SK-N-SH (cell line): Measurements from ENCODE around the gene STK32A. TPM values are rescaled to one million over a fixed set of nuclear protein-coding genes. Genes with fewer than 3 reads are reported as not detected.

ENCODE experiments used
- CTCF ChIA-PET: fragments of 300-600, 350-600 bp; formaldehyde crosslinking; extraction: SDS; loops from one replicate; lab custom pipeline; 2021; lab: Yijun Ruan, JAX
- POLR2A ChIA-PET: fragments of 350-600 bp; sonication (Branson Sonifier 250); formaldehyde crosslinking; extraction: SDS; loops from one replicate; lab custom pipeline; 2020; ENCODE audit warnings: antibody characterized with exemption, inconsistent platforms; lab: Yijun Ruan, JAX
- DNase-seq: peaks from one replicate; pipeline ENCODE4 v3.0.0; 2012
- H2AFZ ChIP-seq: fragments of 200-600 bp; sonication (generic); 2 replicates; pipeline ENCODE4 v1.8.1; 2016; ENCODE audit warnings: antibody characterized with exemption, mild to moderate bottlenecking, low read depth
- H3F3A ChIP-seq: fragments of 200-600 bp; sonication (generic); replicated peaks from 2 replicates; pipeline ENCODE3; 2016; ENCODE audit warnings: antibody characterized with exemption, mild to moderate bottlenecking; ENCODE audit not compliant: insufficient read depth
- H3K27ac ChIP-seq, 2 experiments: fragments of 200-500 bp in 1 of 2; fragments of 200-600 bp in 1 of 2; sonication (Bioruptor generic) in 1 of 2; sonication (generic), shearing (Covaris generic) in 1 of 2; 2 replicates each; pipeline versions ENCODE4 v1.5.1 to v1.6.1; 2014 to 2016; ENCODE audit warnings: low read depth in 2 of 2, inconsistent platforms in 1 of 2, low read length in 1 of 2, mild to moderate bottlenecking in 1 of 2, mixed read lengths in 1 of 2
- H3K27me3 ChIP-seq: fragments of 200-600 bp; sonication (generic), shearing (Covaris generic); 2 replicates; pipeline ENCODE4 v1.6.1; 2016; ENCODE audit warnings: mixed run types; ENCODE audit not compliant: insufficient read depth
- H3K36me3 ChIP-seq, 2 experiments: fragments of 200-500 bp in 1 of 2; fragments of 200-600 bp in 1 of 2; sonication (Bioruptor generic) in 1 of 2; sonication (generic) in 1 of 2; replicated peaks in 1 of 2; 2 replicates each; pipeline versions ENCODE3 to v1.5.1; 2014 to 2016; ENCODE audit warnings: low read length in 1 of 2, mild to moderate bottlenecking in 1 of 2; ENCODE audit not compliant: insufficient read depth in 2 of 2, control insufficient read depth in 1 of 2
- H3K4me1 ChIP-seq, 2 experiments: fragments of 200-500 bp in 1 of 2; fragments of 200-600 bp in 1 of 2; sonication (Bioruptor generic) in 1 of 2; sonication (generic), shearing (Covaris generic) in 1 of 2; 2 replicates each; pipeline versions ENCODE4 v1.5.1 to v1.6.1; 2014 to 2016; ENCODE audit warnings: low read depth in 1 of 2, low read length in 1 of 2, mixed run types in 1 of 2; ENCODE audit not compliant: insufficient read depth in 2 of 2, control insufficient read depth in 1 of 2
- H3K4me2 ChIP-seq: fragments of 200-600 bp; sonication (generic), shearing (Covaris generic); 2 replicates; pipeline ENCODE4 v1.6.1; 2017; ENCODE audit warnings: mixed run types
- H3K4me3 ChIP-seq, 2 experiments: fragments of 200-500 bp in 1 of 2; fragments of 200-600 bp in 1 of 2; sonication (Bioruptor generic) in 1 of 2; sonication (generic), shearing (Covaris generic) in 1 of 2; 2 replicates each; pipeline versions ENCODE4 v1.5.1 to v1.8.1; 2014 to 2016; ENCODE audit warnings: low read depth in 2 of 2, inconsistent platforms in 1 of 2, low read length in 1 of 2, mild to moderate bottlenecking in 1 of 2, mixed read lengths in 1 of 2, moderate library complexity in 1 of 2
- H3K79me2 ChIP-seq: fragments of 200-600 bp; sonication (generic); 2 replicates; pipeline ENCODE4 v1.8.1; 2017; ENCODE audit warnings: mild to moderate bottlenecking; ENCODE audit not compliant: insufficient read depth
- H3K9ac ChIP-seq: fragments of 200-600 bp; sonication (generic); 2 replicates; pipeline ENCODE4 v1.6.1; 2017; ENCODE audit warnings: mixed run types
- H3K9me2 ChIP-seq: fragments of 200-600 bp; sonication (generic); 2 replicates; pipeline ENCODE4 v1.6.1; 2017; ENCODE audit warnings: mixed run types
- H3K9me3 ChIP-seq: fragments of 200-600 bp; sonication (generic); 2 replicates; pipeline ENCODE4 v1.6.1; 2017; ENCODE audit warnings: mixed run types, mild to moderate bottlenecking, moderate library complexity
- H4K20me1 ChIP-seq: fragments of 200-600 bp; sonication (generic); 2 replicates; pipeline ENCODE4 v1.6.1; 2017; ENCODE audit warnings: mild to moderate bottlenecking, mixed run types; ENCODE audit not compliant: insufficient read depth
- CHD2 ChIP-seq: fragments of 150-350 bp; IDR thresholded peaks from 2 replicates; pipeline ENCODE4 v1.6.1; 2018; ENCODE audit warnings: low read length; ENCODE audit not compliant: partially characterized antibody
- ELF1 ChIP-seq: IDR thresholded peaks from 2 replicates; pipeline ENCODE4 v1.4.0; 2012
- EP300 ChIP-seq, 2 experiments: IDR thresholded peaks; 2 replicates each; pipeline versions ENCODE4 v1.4.0 to v1.6.1; 2012; ENCODE audit warnings: borderline replicate concordance in 1 of 2, low read depth in 1 of 2, low read length in 1 of 2
- FOSL2 ChIP-seq: IDR thresholded peaks from 2 replicates; pipeline ENCODE4 v1.4.0; 2012; ENCODE audit warnings: low read depth, mild to moderate bottlenecking, moderate library complexity, borderline replicate concordance
- FOXJ3 ChIP-seq: sonication (generic); formaldehyde crosslinking; IDR thresholded peaks from 2 replicates; pipeline ENCODE4 v1.5.1; 2020; ENCODE audit warnings: mild to moderate bottlenecking, missing genetic modification reagents
- FOXM1 ChIP-seq: IDR thresholded peaks from 2 replicates; pipeline ENCODE4 v1.4.0; 2012; ENCODE audit warnings: low read depth, mild to moderate bottlenecking
- GABPA ChIP-seq: IDR thresholded peaks from 2 replicates; pipeline ENCODE4 v1.4.0; 2012; ENCODE audit warnings: low read depth, mild to moderate bottlenecking
- GATA2 ChIP-seq: sonication (generic); formaldehyde crosslinking; IDR thresholded peaks from 2 replicates; pipeline ENCODE4 v1.5.0; 2020; ENCODE audit warnings: mild to moderate bottlenecking, missing genetic modification reagents
- MEF2A ChIP-seq: IDR thresholded peaks from 2 replicates; pipeline ENCODE4 v1.4.0; 2012; ENCODE audit warnings: low read depth, borderline replicate concordance
- MXI1 ChIP-seq: IDR thresholded peaks from 2 replicates; pipeline ENCODE4 v1.6.1; 2012; ENCODE audit warnings: mild to moderate bottlenecking, low read depth, low read length, improper control_type of control experiment
- NRF1 ChIP-seq: IDR thresholded peaks from 2 replicates; pipeline ENCODE4 v1.6.1; 2012; ENCODE audit warnings: low read depth, mild to moderate bottlenecking, low read length
- POLR2AphosphoS5 ChIP-seq: IDR thresholded peaks from 2 replicates; pipeline ENCODE4 v1.6.1; 2012; ENCODE audit warnings: low read depth, low read length
- RCOR1 ChIP-seq: fragments of 150-350 bp; IDR thresholded peaks from 2 replicates; pipeline ENCODE4 v1.6.1; 2017; ENCODE audit warnings: antibody characterized with exemption, low read length
- RFX5 ChIP-seq: IDR thresholded peaks from 2 replicates; pipeline ENCODE4 v1.6.1; 2012; ENCODE audit warnings: mild to moderate bottlenecking, improper control_type of control experiment, low read length
- RXRA ChIP-seq: IDR thresholded peaks from 2 replicates; pipeline ENCODE4 v1.4.0; 2012; ENCODE audit warnings: low read depth, mild to moderate bottlenecking, borderline replicate concordance
- SMC3 ChIP-seq: IDR thresholded peaks from 2 replicates; pipeline ENCODE4 v1.6.1; 2012; ENCODE audit warnings: low read depth, low read length, improper control_type of control experiment
- TAF1 ChIP-seq: IDR thresholded peaks from 2 replicates; pipeline ENCODE4 v1.6.1; 2012; ENCODE audit warnings: low read depth, mild to moderate bottlenecking, low read length, moderate library complexity, borderline replicate concordance
- TCF12 ChIP-seq: IDR thresholded peaks from 2 replicates; pipeline ENCODE4 v1.4.0; 2012
- WGBS: methylation state at CpG from one replicate; pipeline ENCODE4 v1.1.6; 2017; ENCODE audit warnings: low lambda C conversion rate; 5-methylcytosine and 5-hydroxymethylcytosine counted together
- polyA plus RNA-seq, 3 experiments: library from polyadenylated mRNA; depleted of rRNA; stranded (reverse); fragments of >200 nt; gene quantifications; 2 replicates each; pipeline ENCODE4 v1.2.3, GENCODE V29; 2012
- TF ChIP-seq, protein P1 (sequence below): IDR thresholded peaks from 2 replicates; pipeline ENCODE4; 2012
- TF ChIP-seq, protein P2 (sequence below): IDR thresholded peaks from 2 replicates; pipeline ENCODE4 v1.6.1; 2012; ENCODE audit warnings: mild to moderate bottlenecking, low read depth, low read length, moderate library complexity
- TF ChIP-seq, protein P3 (sequence below): fragments of 200-600 bp; sonication (generic); IDR thresholded peaks from 2 replicates; pipeline ENCODE4 v1.6.1; 2017; ENCODE audit warnings: antibody characterized with exemption, mild to moderate bottlenecking, moderate library complexity
- TF ChIP-seq, protein P4 (sequence below): IDR thresholded peaks from 2 replicates; pipeline ENCODE4 v1.4.0; 2012; ENCODE audit warnings: low read depth
- TF ChIP-seq, protein P5 (sequence below): IDR thresholded peaks from 2 replicates; pipeline ENCODE4 v1.4.0; 2012; ENCODE audit warnings: low read depth, borderline replicate concordance

STK32A gene
- polyA plus RNA-seq, 1 of the 3 experiments (the other 2 are of a cell fraction), result 0.20 TPM

DNA sequence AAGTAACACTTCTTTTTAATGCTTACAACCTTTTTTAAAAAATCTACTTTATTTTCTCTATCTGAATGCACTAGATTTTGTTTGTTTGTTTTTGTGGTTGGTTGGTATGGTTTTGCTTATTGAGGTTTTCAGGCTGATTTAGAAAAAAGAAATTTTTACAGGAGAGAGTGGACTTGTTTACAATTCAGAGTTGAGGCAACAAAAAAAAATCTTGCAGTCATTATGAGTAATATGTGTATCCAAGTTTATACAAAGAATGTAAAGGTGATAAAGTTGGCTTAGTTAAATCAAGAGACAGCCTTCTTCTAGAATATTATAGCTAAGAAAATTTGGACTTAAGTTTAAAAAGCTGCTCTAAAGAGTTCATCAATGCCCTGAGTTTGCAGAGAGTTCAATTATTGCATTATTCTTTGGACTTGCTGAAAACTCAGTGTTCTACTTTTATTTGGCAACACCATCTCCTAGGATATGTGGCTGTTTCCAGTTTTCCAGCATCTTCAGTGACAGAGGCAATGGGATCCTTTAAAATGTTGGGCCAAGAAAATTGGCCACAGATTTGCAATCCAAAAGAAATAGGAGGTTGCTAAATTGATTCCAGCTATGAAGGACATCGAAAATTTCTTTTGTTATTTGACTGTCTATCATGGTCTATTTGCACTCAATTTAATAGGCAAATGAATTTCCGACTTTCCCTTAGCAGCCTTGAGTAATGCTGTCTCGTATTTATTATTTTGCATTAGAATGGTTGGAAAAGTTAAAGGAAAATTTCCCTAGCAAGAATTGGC lies 10.7 kb downstream of the STK32A start:
- H3K9me2 ChIP-seq, result no peaks in the 10 kb centered on the region
- CTCF ChIA-PET, result interaction anchor here (1.0 kb wide), 1 partner anchor 24 kb away, joined by 3 read pairs; no protein-coding TSS in a partner anchor
- WGBS, result 64% methylated on average over 3 of the region's 3 CpGs

DNA sequence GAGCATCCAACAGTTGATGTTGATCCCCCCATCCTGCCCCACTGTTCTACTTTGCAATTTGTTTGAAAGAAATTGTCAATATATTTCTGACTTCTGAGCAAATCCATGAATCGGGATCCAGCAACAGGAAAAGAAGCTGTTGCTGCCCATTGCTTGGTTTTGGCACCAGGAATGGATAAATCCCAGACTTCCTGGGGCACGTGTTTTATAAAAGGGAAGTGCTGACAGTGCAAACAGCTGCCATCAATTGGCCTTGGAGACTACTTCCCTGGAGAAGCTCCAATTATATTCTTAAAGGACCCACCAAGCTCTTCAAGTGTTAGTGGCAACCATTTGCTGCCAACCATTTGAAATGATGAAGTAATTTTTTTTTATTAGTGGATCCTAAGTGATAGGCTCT lies 13.7 kb downstream of the STK32A start:
- TF ChIP-seq, protein P1, sequence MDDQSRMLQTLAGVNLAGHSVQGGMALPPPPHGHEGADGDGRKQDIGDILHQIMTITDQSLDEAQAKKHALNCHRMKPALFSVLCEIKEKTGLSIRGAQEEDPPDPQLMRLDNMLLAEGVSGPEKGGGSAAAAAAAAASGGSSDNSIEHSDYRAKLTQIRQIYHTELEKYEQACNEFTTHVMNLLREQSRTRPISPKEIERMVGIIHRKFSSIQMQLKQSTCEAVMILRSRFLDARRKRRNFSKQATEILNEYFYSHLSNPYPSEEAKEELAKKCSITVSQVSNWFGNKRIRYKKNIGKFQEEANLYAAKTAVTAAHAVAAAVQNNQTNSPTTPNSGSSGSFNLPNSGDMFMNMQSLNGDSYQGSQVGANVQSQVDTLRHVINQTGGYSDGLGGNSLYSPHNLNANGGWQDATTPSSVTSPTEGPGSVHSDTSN, result no peak
- TF ChIP-seq, protein P2, sequence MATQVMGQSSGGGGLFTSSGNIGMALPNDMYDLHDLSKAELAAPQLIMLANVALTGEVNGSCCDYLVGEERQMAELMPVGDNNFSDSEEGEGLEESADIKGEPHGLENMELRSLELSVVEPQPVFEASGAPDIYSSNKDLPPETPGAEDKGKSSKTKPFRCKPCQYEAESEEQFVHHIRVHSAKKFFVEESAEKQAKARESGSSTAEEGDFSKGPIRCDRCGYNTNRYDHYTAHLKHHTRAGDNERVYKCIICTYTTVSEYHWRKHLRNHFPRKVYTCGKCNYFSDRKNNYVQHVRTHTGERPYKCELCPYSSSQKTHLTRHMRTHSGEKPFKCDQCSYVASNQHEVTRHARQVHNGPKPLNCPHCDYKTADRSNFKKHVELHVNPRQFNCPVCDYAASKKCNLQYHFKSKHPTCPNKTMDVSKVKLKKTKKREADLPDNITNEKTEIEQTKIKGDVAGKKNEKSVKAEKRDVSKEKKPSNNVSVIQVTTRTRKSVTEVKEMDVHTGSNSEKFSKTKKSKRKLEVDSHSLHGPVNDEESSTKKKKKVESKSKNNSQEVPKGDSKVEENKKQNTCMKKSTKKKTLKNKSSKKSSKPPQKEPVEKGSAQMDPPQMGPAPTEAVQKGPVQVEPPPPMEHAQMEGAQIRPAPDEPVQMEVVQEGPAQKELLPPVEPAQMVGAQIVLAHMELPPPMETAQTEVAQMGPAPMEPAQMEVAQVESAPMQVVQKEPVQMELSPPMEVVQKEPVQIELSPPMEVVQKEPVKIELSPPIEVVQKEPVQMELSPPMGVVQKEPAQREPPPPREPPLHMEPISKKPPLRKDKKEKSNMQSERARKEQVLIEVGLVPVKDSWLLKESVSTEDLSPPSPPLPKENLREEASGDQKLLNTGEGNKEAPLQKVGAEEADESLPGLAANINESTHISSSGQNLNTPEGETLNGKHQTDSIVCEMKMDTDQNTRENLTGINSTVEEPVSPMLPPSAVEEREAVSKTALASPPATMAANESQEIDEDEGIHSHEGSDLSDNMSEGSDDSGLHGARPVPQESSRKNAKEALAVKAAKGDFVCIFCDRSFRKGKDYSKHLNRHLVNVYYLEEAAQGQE, result no peak
- TF ChIP-seq TAF1 (no peak), SMC3 (no peak), EP300 (IDR thresholded peaks at IDR 0.05; ENCODE audit: borderline replicate concordance in 1 of 2, low read depth in 1 of 2, low read length in 1 of 2) (no peak), GABPA (no peak), MEF2A (no peak)
- H3K9me2 ChIP-seq, result no peaks in the 10 kb centered on the region

More for the DNA sequence above, 10.7 kb downstream of the STK32A start:
- no peak for DNase-seq
- POLR2A ChIA-PET, result no interaction called here
- Histone ChIP-seq H3K4me2 (no peak overlapping the region), H3K27ac (no peak overlapping the region), H3K4me3 (no peak overlapping the region), H4K20me1 (no peaks in the 10 kb centered on the region), H3K36me3 (no peaks in the 10 kb centered on the region), H3F3A (no peaks in the 10 kb centered on the region), H3K4me1 (no peaks in the 10 kb centered on the region; a peak in 1 of 4 replicates), H3K9me3 (no peaks in the 10 kb centered on the region), H3K9ac (no peak overlapping the region), H2AFZ (no peak overlapping the region), H3K27me3 (no peaks in the 10 kb centered on the region), H3K79me2 (no peaks in the 10 kb centered on the region)
- TF ChIP-seq ELF1, result no peak
- TF ChIP-seq RXRA, result no peak
- TF ChIP-seq GABPA, result no peak
- TF ChIP-seq FOXJ3 (CRISPR knock-in tag), result no peak
- no peak for TF ChIP-seq RCOR1
- TF ChIP-seq TAF1, result no peak
- no peak for TF ChIP-seq CHD2
- TF ChIP-seq FOXM1, result no peak
- TF ChIP-seq EP300 (IDR thresholded peaks at IDR 0.05; ENCODE audit: borderline replicate concordance in 1 of 2, low read depth in 1 of 2, low read length in 1 of 2), result no peak
- TF ChIP-seq RFX5, result no peak
- TF ChIP-seq, protein P3, sequence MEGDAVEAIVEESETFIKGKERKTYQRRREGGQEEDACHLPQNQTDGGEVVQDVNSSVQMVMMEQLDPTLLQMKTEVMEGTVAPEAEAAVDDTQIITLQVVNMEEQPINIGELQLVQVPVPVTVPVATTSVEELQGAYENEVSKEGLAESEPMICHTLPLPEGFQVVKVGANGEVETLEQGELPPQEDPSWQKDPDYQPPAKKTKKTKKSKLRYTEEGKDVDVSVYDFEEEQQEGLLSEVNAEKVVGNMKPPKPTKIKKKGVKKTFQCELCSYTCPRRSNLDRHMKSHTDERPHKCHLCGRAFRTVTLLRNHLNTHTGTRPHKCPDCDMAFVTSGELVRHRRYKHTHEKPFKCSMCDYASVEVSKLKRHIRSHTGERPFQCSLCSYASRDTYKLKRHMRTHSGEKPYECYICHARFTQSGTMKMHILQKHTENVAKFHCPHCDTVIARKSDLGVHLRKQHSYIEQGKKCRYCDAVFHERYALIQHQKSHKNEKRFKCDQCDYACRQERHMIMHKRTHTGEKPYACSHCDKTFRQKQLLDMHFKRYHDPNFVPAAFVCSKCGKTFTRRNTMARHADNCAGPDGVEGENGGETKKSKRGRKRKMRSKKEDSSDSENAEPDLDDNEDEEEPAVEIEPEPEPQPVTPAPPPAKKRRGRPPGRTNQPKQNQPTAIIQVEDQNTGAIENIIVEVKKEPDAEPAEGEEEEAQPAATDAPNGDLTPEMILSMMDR, result no peak
- TF ChIP-seq, protein P4, sequence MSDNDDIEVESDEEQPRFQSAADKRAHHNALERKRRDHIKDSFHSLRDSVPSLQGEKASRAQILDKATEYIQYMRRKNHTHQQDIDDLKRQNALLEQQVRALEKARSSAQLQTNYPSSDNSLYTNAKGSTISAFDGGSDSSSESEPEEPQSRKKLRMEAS, result no peak
- TF ChIP-seq, protein P5, sequence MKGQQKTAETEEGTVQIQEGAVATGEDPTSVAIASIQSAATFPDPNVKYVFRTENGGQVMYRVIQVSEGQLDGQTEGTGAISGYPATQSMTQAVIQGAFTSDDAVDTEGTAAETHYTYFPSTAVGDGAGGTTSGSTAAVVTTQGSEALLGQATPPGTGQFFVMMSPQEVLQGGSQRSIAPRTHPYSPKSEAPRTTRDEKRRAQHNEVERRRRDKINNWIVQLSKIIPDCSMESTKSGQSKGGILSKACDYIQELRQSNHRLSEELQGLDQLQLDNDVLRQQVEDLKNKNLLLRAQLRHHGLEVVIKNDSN, result no peak
- no peak for TF ChIP-seq TCF12
- no peak for TF ChIP-seq FOSL2
- no peak for TF ChIP-seq MXI1
- no peak for TF ChIP-seq POLR2AphosphoS5
- no peak for TF ChIP-seq GATA2 (CRISPR knock-in tag)
- TF ChIP-seq NRF1, result no peak

More for the DNA sequence above, 13.7 kb downstream of the STK32A start:
- no peaks in the 10 kb centered on the region for H3K36me3 ChIP-seq
- H3K4me3 ChIP-seq, result no peak overlapping the region
- no peak overlapping the region for H2AFZ ChIP-seq
- H3K4me2 ChIP-seq, result no peak overlapping the region
- H3K9me3 ChIP-seq, result no peaks in the 10 kb centered on the region
- no peaks in the 10 kb centered on the region for H3K79me2 ChIP-seq
- H3F3A ChIP-seq, result no peaks in the 10 kb centered on the region
- H4K20me1 ChIP-seq, result no peaks in the 10 kb centered on the region
- no peaks in the 10 kb centered on the region; a peak in 1 of 4 replicates for H3K4me1 ChIP-seq
- WGBS, result 63% methylated on average over 2 of the region's 2 CpGs
- H3K9ac ChIP-seq, result no peak overlapping the region
- no peak for DNase-seq
- CTCF ChIA-PET, result no interaction called here
- no peak overlapping the region for H3K27ac ChIP-seq
- POLR2A ChIA-PET, result no interaction called here
- no peaks in the 10 kb centered on the region for H3K27me3 ChIP-seq
